SU-DHL-6 (cell line): ENCODE measurements around the gene PRPF6.

Experiments
- H2AFZ ChIP-seq: fragments of 200-600 bp; sonication (generic); 2 replicates; pipeline ENCODE4 v1.6.1; 2014; ENCODE audit warnings: low read depth, mild to moderate bottlenecking, moderate library complexity, mixed read lengths, antibody characterized with exemption, low read length; ENCODE audit not compliant: severe bottlenecking
- H3F3A ChIP-seq: fragments of 200-600 bp; shearing (Covaris generic); 2 replicates; pipeline ENCODE4 v1.6.0; 2016; ENCODE audit warnings: antibody characterized with exemption, mild to moderate bottlenecking; ENCODE audit not compliant: insufficient read depth
- H3K27ac ChIP-seq: fragments of 200-600 bp; sonication (generic); 2 replicates; pipeline ENCODE4 v1.5.1; 2016; ENCODE audit warnings: low read depth, mild to moderate bottlenecking, low read length, moderate library complexity, mixed read lengths
- H3K27me3 ChIP-seq: fragments of 200-600 bp; sonication (generic), shearing (Covaris generic); 2 replicates; pipeline ENCODE4 v1.6.0; 2014; ENCODE audit warnings: mild to moderate bottlenecking, low read length
- H3K36me3 ChIP-seq: fragments of 200-600 bp; sonication (generic); 2 replicates; pipeline ENCODE4 v1.6.1; 2014; ENCODE audit warnings: mild to moderate bottlenecking, low read length, mixed read lengths
- H3K4me2 ChIP-seq: fragments of 300-600, 200-600 bp; shearing (Covaris generic), sonication (generic); 2 replicates; pipeline ENCODE4 v1.6.0; 2014; ENCODE audit warnings: low read length, low read depth, mild to moderate bottlenecking; ENCODE audit not compliant: poor library complexity, severe bottlenecking
- H3K4me3 ChIP-seq: fragments of 200-600 bp; sonication (generic); 2 replicates; pipeline ENCODE4 v1.5.1; 2014; ENCODE audit warnings: antibody characterized with exemption, low read length, mild to moderate bottlenecking, mixed read lengths; ENCODE audit not compliant: insufficient read depth, poor library complexity, severe bottlenecking
- H3K79me2 ChIP-seq: fragments of 200-600 bp; sonication (generic); 2 replicates; pipeline ENCODE4 v1.6.1; 2014; ENCODE audit warnings: mild to moderate bottlenecking, low read length, moderate library complexity; ENCODE audit not compliant: insufficient read depth
- H3K9ac ChIP-seq: fragments of 200-600 bp; sonication (generic); 2 replicates; pipeline ENCODE4 v1.7.0; 2014; ENCODE audit warnings: mild to moderate bottlenecking, low read length
- H3K9me2 ChIP-seq: fragments of 200-600 bp; sonication (generic); replicated peaks from 2 replicates; pipeline ENCODE4 v1.6.1; 2014; ENCODE audit warnings: low read length; ENCODE audit not compliant: insufficient read depth
- H3K9me3 ChIP-seq: fragments of 200-600 bp; sonication (generic); 2 replicates; pipeline ENCODE4 v1.6.1; 2014; ENCODE audit warnings: low read length, mixed read lengths; ENCODE audit not compliant: insufficient read depth
- H4K20me1 ChIP-seq: fragments of 200-600 bp; sonication (generic); 2 replicates; pipeline ENCODE4 v1.6.1; 2014; ENCODE audit warnings: low read depth, mild to moderate bottlenecking, antibody characterized with exemption, low read length, moderate library complexity, mixed read lengths
- EZH2phosphoT487 ChIP-seq: fragments of 200-600 bp; sonication (generic), shearing (Covaris generic); conservative IDR thresholded peaks from 2 replicates; pipeline ENCODE4 v1.6.1; 2018; ENCODE audit warnings: mild to moderate bottlenecking, antibody characterized with exemption, low read length, moderate library complexity, mixed read lengths
- TF ChIP-seq, protein P1 (sequence below): fragments of 200-600 bp; sonication (generic); IDR thresholded peaks from one replicate; pipeline ENCODE4 v1.5.1; 2017; ENCODE audit warnings: antibody characterized with exemption, mild to moderate bottlenecking, low read length, moderate library complexity; ENCODE audit not compliant: insufficient read depth, poor library complexity, severe bottlenecking

Gene PRPF6

DNA sequence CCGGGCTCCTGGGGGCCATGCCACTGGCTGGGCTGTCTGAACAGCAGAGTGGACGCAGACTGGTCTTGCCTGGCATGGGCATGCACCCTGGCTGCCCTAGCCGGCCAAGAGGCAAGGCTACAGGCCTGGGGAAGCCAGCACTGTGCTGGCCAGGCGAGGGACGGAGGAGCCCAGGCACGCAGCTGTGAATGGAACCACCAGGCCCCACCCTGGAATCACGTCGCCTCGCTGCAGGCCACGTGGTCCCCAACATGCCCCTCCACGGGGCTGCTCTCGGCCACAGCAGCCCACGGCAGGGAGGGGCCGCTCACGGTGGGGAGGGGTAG is 28.8 kb upstream of the PRPF6 start:
- H3K27ac ChIP-seq = no peak overlapping the region
- peaks cover 39% of the 10 kb centered on the region for H3K79me2 ChIP-seq
- H3K9me2 ChIP-seq = no peaks in the 10 kb centered on the region
- H3K36me3 ChIP-seq = no peaks in the 10 kb centered on the region
- no peaks in the 10 kb centered on the region for H3K9me3 ChIP-seq
- H3F3A ChIP-seq = peaks cover 20% of the 10 kb centered on the region
- H2AFZ ChIP-seq = no peak overlapping the region
- H4K20me1 ChIP-seq = no peaks in the 10 kb centered on the region
- TF ChIP-seq, protein P1, sequence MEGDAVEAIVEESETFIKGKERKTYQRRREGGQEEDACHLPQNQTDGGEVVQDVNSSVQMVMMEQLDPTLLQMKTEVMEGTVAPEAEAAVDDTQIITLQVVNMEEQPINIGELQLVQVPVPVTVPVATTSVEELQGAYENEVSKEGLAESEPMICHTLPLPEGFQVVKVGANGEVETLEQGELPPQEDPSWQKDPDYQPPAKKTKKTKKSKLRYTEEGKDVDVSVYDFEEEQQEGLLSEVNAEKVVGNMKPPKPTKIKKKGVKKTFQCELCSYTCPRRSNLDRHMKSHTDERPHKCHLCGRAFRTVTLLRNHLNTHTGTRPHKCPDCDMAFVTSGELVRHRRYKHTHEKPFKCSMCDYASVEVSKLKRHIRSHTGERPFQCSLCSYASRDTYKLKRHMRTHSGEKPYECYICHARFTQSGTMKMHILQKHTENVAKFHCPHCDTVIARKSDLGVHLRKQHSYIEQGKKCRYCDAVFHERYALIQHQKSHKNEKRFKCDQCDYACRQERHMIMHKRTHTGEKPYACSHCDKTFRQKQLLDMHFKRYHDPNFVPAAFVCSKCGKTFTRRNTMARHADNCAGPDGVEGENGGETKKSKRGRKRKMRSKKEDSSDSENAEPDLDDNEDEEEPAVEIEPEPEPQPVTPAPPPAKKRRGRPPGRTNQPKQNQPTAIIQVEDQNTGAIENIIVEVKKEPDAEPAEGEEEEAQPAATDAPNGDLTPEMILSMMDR = no peak
- TF ChIP-seq EZH2phosphoT487 = no peak
- no peak overlapping the region for H3K9ac ChIP-seq
- H3K4me2 ChIP-seq = no peak overlapping the region
- H3K4me3 ChIP-seq = no peak overlapping the region
- no peaks in the 10 kb centered on the region for H3K27me3 ChIP-seq

GRCh38 chr20:63952769-63953168 is 28.2 kb upstream of the PRPF6 start:
- Histone ChIP-seq H3K9ac (no peak overlapping the region), H2AFZ (no peak overlapping the region), H3F3A (peaks cover 20% of the 10 kb centered on the region), H3K9me3 (no peaks in the 10 kb centered on the region), H3K36me3 (no peaks in the 10 kb centered on the region), H3K9me2 (no peaks in the 10 kb centered on the region), H4K20me1 (no peaks in the 10 kb centered on the region), H3K4me2 (no peak overlapping the region), H3K27ac (no peak overlapping the region), H3K4me3 (no peak overlapping the region), H3K79me2 (peaks cover 39% of the 10 kb centered on the region), H3K27me3 (no peaks in the 10 kb centered on the region)
- TF ChIP-seq, protein P1 = no peak
- no peak for TF ChIP-seq EZH2phosphoT487

DNA sequence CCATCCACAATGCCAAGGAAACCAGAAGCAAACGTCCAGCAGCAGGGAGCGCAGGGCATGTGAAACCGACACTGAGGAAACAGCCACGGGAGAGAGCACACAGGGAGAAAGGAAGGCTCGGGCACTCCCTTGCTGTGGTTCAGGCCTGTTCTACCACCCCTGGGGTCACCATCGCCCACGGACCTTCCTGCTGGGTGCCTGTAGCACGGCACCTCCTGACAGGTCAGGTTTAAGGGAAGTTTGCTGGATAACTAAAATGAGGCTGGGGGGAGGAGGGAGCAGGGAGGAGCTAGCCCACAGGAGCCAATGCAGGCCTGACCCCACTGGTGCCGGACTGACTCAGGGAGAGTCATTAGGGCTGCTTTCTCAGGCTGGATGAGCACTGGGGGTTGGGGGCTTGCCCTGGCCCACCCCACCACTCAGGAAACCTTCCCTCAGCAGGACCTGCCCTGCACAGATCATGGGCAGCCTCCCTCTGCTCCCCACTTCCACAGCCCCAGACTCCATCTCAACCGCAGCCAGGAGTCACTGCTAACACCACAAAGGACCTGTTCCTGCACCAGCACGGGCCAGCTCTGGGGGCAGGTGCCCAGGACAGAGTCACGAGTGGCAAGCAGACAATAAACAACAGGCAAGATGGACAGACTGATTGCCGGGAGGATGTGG is 27.0 kb upstream of the PRPF6 start:
- Histone ChIP-seq H3K27me3 (no peaks in the 10 kb centered on the region), H3K9me3 (no peaks in the 10 kb centered on the region), H4K20me1 (no peaks in the 10 kb centered on the region), H3K9me2 (no peaks in the 10 kb centered on the region), H3K4me3 (no peak overlapping the region), H2AFZ (no peak overlapping the region), H3K36me3 (no peaks in the 10 kb centered on the region), H3K9ac (no peak overlapping the region), H3K4me2 (peak overlapping the region; percentile 78), H3F3A (peaks cover 17% of the 10 kb centered on the region), H3K79me2 (peaks cover 39% of the 10 kb centered on the region), H3K27ac (no peak overlapping the region)
- no peak for TF ChIP-seq EZH2phosphoT487
- TF ChIP-seq, protein P1 = no peak
